ENCODE data around the gene AFG3L2. TPM values are rescaled to one million over a fixed set of nuclear protein-coding genes. Genes with fewer than 3 reads are reported as not detected.

Gene AFG3L2
- total and polyA plus RNA-seq, 2 of the 8 experiments (the other 6 are each of a cell fraction or from before 2014, with no cell fraction given) = 29.7 to 84.8 TPM

- peak; percentile 24 for TF ChIP-seq ASH2L (IDR thresholded peaks at IDR 0.05; ENCODE audit: low read length)
- peak; percentile 16 for TF ChIP-seq SAP30 (IDR thresholded peaks at IDR 0.05; ENCODE audit: insufficient read depth, insufficient replicate concordance, low read length)
- TF ChIP-seq NANOG (IDR thresholded peaks at IDR 0.05; ENCODE audit: insufficient read depth, low read depth, low read length, poor library complexity, severe bottlenecking) = no peak
Observed at GRCh38 chr18:12376034-12376753, 833 bp downstream of the AFG3L2 start (continued).

Data from H1 (cell line).